SK-MEL-5 (cell line): Measurements from ENCODE around the gene PXT1. TPM values are rescaled to one million over a fixed set of nuclear protein-coding genes. Genes with fewer than 3 reads are reported as not detected.
"Not testable (repeated sequence)": the region's sequence is repeated elsewhere in the genome, so short reads cannot be mapped to it uniquely, and the experiment has no call there.

Experiments
- DNase-seq: peaks from one replicate; pipeline ENCODE4 v3.0.0-alpha.2; 2016; ENCODE audit warnings: low read depth, low spot score
- in situ Hi-C: cut with HindIII; loops from 2 replicates; pipeline ENCODE4 v1.10.0; 2016; ENCODE audit warnings: low sequenced_read_pairs, high pct_unique_total_duplicates, low pct_unique_long_range_greater_than_20kb
- polyA plus RNA-seq, 2 experiments: library from polyadenylated mRNA; depleted of rRNA; stranded (reverse); fragments of >200 nt; gene quantifications; 2 replicates each; pipeline ENCODE4 v1.2.3, GENCODE V29; 2015
- total RNA-seq: library from RNA; depleted of rRNA; stranded (reverse); fragments of >200 nt; shearing (Covaris generic); gene quantifications from 2 replicates; pipeline ENCODE4 v1.2.3, GENCODE V29; 2014; rRNA removed

PXT1 gene, protein sequence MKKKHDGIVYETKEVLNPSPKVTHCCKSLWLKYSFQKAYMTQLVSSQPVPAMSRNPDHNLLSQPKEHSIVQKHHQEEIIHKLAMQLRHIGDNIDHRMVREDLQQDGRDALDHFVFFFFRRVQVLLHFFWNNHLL
- total RNA-seq = not detected in 2 replicates
- not detected in 2 replicates for polyA plus RNA-seq (2015; cell fraction: cytosol; rRNA removed)
- not detected in 2 replicates for polyA plus RNA-seq (2015; cell fraction: nucleus; rRNA removed)

DNA sequence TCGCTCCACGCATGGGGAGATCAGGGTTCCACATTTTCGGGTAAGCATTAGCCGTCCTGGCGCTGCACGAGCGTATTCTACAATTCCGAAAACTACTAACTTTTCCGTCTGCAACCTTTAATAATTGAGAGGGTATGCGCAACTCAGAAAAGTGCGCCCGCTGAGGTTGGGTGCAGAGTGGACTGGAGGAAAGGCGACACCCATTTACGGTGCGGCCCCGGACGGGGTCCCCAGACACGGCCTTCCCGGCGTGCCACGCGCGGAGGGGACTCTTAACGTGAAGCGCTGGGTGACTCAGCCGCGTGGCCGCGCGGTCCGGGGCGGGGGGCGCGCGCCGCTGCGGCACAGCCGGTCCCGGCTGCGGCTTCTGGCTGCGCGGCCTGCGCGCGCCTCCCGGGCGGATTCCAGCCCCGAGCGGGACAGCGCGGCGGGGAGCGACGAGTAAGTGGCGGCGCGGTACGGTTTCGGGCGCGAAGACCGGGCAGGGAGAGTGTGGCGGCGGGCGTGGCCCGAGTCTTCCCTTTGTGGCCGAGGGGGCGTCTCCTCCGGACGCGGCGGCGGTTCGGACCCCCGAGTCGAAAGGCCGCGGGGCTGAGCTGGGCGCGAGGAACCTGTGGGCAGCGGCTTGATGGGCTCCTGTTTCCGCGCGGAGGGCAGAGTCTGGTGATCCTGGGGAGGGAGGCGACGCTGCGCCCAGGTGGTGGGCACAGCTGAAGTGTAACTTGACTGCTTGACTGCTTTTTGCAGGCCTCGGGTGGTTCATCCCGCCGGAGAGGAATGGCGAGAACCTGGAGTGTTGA lies at the start of gene PXT1, which contains the start of gene KCTD20:
TSS of gene PXT1 (minus strand) at position 184 of the 800 bp plus-strand sequence. CDS start 16,772 bp downstream, outside the sequence.
TSS of gene KCTD20 (plus strand) at position 330 of the 800 bp plus-strand sequence. CDS start 27,098 bp downstream, outside the sequence.
- in situ Hi-C loops = no loop called here
- peak; percentile 76 for DNase-seq

GRCh38 chr6:36492092-36492491 lies 49.4 kb upstream of the PXT1 start:
- in situ Hi-C loops = no loop called here
- DNase-seq = no peak

DNA sequence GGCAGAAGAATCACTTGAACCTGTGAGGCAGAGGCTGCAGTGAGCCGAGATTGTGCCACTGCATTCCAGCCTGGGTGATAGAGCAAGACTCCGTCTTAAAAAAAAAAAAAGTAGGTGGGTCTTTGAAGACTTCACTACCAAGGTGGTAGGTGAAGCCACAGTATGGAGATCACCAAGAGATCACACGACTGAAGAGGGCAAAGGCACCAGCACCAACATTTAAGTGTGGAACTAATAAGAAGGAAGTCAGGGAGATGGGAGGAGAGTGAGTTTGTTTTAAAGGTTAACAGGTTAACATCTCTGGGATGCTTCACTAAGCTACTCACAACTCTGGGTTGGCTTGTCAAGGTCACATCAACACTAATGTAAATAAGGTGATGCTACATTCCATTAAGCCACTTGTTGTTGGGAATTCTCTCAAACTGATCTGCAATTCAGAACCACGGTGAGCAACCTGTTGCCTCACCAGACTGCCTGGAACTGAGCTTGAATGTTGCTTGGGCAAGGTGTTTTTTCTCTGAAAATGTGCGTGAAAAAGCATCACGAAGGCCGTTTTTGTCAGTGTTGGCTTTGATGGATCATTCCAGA lies 48.8 kb upstream of the PXT1 start:
- no peak for DNase-seq
- in situ Hi-C loops = no loop called here

DNA sequence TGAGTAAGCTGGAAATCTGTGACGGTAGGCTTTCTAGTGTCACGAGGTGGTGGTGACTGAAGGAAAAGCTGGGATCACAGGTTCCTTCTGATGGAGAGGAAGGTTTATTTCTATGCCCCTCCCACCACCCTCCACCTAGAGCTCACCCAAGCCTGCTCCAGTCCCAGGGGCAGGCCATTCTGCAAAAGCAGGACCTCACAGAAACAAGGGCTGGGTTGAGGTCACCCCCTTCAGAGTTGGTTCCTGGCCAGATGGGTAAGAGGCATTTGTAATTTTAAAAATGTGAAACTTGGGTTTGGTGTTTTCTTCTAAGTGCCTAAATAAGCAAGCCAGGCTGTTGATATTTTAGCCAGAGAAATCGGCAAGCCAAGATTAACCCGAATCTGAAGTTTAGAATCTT lies 46.8 kb upstream of the PXT1 start:
- in situ Hi-C loops = no loop called here
- DNase-seq = no peak

DNA sequence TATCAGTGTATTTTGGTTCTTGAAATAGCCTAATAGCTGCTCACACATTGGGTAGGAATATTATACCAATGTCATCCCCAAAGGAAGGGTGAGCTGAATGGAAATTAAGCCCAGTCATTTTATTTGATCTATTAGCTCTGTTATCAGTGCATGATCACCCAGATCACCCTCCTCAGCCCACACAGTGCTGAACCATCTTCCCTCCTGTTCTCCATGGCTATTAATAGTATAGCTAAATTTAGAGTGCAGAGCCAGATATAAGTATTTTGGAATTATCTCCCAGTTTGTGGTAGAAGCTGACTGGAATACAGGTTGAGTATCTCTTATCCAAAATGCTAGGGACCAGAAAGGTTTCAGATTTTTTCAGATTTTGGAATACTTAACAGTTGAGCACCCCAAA lies 45.6 kb upstream of the PXT1 start:
- DNase-seq = no peak
- in situ Hi-C loops = no loop called here

- in situ Hi-C loops = no loop called here
- no peak for DNase-seq
These were observed 45.0 kb upstream of the PXT1 start for GRCh38 chr6:36487698-36488097.

DNA sequence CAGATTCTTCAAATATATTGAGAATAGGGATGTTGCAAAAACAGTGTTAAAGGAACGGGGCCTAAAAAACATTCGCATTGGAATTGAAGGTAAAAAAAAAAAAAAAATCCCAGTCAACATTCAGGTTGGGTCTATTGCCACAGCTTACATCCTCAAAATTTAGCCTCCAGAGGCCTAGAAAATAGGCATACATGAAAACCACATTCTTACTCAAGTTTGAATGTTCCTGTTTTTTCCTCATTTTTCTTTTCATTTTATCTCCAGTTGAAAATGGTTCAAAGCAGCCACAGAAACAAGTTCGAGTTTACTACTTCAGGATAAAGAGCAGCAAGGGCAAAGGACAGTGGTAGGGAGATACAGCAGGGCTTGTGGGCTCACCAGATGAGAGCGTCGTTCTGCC lies 42.1 kb upstream of the PXT1 start:
- DNase-seq = no peak
- in situ Hi-C loops = no loop called here

DNA sequence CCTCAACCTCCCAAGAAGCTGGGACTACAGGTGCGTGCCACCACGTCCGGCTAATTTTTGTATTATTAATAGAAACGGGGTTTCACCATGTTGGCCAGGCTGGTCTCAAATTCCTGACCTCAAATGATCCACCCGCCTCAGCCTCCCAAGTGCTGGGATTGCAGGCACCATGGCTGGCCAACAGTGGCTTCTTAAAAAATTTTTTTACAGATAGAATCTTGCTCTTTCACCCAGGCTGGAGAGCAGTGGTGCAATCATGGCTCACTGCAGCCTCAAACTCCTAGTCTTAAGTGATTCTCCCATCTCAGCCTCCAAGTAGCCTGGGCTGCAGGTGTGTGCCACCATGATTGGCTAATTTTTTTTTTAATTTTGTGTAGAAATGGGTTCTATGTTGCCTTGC lies 40.7 kb upstream of the PXT1 start:
- in situ Hi-C loops, DNase-seq: not testable (repeated sequence)

DNA sequence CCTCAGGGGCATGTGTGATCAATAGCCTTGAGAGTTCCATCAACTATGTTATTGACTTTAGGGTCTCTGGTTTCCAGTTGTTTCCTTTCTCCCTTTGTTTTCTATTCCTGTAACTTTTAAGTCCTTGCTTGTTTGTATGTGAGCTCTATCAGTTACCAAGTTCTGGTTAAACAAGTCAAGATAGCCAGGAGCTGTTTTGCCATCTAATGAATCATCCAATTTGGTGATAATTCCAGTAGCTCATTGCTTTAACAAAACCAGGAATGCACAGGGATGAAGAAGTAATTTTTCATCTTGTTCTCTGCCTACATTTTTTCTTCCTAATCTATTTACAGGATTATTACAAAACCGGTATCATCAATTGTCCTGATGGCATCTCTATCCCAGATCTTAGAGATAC lies 36.6 kb upstream of the PXT1 start:
- in situ Hi-C loops = no loop called here
- no peak for DNase-seq

DNA sequence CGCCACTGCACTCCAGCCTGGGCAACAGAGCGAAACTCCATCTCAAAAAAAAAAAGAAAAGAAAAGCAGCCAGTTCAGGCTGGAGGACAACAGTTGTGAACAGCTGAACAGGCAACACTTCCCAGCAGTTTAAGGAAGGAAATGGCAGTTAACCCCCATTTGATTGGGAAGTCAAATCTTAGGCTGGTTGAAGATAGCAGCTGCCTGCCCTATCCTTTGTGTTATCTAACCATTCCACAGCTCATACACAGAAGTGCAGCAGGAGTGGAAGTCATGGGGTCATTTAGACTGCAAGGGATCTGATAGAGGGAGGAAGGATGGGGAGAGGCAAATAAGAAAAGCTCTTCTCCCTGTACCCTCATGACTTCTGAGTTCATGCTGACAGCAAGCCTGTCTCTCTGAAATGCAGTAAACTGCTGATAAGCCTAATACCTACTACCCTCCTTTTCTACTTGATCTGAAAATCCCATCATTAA lies 35.4 kb upstream of the PXT1 start:
- DNase-seq = no peak
- in situ Hi-C loops = no loop called here

GRCh38 chr6:36469946-36470345 lies 27.3 kb upstream of the PXT1 start:
- in situ Hi-C loops = no loop called here
- DNase-seq = no peak

DNA sequence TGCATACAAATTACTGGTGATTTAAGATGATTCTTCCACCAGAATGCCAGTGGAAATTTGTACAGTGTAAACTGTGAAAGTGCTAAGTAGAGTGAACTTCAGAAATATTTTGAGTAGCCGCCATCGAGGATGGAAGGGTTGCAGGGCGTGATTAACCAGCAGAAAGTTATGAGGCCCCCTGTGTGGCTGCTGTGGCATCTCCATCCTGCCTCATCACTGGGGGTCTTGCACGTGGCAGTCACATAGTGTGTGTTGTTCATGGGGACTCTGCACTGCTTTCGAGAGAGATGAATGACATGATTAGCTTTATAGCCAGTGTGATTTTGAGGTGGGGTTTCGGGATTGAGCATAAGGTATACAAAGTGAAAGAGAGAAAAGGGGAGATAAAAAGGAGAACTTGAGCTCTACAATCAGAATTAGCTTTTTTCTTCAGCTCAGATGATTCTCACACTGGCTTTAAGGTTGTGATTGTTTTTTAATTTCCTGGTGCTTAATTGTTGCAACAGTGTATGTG lies 26.6 kb upstream of the PXT1 start:
- DNase-seq = no peak
- in situ Hi-C loops = no loop called here

- in situ Hi-C loops = no loop called here
- DNase-seq = no peak
These were observed 25.0 kb upstream of the PXT1 start for GRCh38 chr6:36467625-36468024.

DNA sequence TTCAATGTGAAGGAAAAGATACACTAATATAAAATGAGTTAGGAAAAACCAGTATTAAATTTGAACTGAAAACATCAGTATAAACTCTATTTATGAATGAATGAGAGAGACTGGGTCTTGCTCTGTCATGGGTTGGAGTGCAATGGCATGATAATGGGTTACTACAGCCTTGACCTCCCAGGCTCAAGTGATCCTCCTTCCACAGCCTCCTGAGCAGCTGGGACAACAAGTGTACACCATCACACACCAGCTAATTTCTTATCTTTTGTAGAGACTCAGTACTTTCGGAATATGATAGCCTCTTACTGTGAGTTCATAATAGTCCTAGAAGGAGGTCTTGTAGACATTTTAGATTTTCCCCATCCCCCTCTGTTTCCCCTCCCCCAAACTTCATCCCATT lies 21.6 kb upstream of the PXT1 start:
- no peak for DNase-seq
- in situ Hi-C loops = no loop called here

GRCh38 chr6:36463676-36464075 lies 21.0 kb upstream of the PXT1 start:
- no peak for DNase-seq
- in situ Hi-C loops = no loop called here

GRCh38 chr6:36461646-36462045 lies 19.0 kb upstream of the PXT1 start:
- no peak for DNase-seq
- in situ Hi-C loops = no loop called here

DNA sequence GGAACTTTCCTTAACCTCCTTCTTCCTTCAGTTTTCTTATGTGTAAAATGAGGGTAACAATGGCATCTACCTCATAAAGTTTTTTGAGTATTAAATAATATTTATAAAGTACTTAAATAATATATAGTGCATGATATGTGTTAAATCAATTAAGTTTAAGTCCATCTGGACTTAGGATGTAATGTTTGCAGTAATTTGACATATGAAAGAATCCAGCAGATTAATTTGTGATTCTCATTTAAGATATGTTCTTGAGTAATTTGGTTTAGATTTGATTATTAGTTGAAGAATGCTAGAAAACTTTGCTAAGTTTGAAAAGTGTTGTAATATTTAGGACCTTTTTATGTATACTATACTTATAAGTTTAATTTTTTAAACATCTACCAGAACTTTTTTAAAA lies 18.3 kb upstream of the PXT1 start:
- in situ Hi-C loops = no loop called here
- DNase-seq = no peak

GRCh38 chr6:36459501-36459900 lies 16.8 kb upstream of the PXT1 start:
- DNase-seq = no peak
- in situ Hi-C loops = no loop called here
